HG03066 (cell line): ENCODE data around the gene NLE1.
"Not testable (repeated sequence)": the region's sequence is repeated elsewhere in the genome, so short reads cannot be mapped to it uniquely, and the experiment has no call there.

Experiments
- ATAC-seq: cut with Tn5 transposase; IDR thresholded peaks from one replicate; pipeline ENCODE4 v1.9.1; 2021; ENCODE audit warnings: low read depth; ENCODE audit not compliant: unreplicated experiment

The NLE1 gene

DNA sequence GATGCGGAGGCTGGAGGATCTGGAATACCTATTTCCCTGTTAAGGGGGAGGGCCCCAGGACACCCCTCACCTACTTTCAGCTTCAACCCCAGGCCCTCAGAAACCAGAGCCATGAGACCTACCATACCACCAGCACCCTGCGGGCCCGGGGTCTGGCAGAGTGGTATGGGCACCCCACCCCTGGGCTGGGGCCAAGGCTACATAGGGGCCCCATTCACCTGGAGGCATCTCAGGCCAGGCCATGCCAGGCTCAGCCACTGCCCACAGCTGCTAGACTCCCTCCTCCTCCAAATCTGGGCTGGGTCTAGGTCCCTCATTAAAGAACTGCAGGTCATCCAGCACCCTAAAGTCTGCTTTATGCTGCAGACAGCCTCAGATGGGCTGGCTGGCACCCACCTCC lies 11.7 kb downstream of the NLE1 start:
- ATAC-seq: no peak

DNA sequence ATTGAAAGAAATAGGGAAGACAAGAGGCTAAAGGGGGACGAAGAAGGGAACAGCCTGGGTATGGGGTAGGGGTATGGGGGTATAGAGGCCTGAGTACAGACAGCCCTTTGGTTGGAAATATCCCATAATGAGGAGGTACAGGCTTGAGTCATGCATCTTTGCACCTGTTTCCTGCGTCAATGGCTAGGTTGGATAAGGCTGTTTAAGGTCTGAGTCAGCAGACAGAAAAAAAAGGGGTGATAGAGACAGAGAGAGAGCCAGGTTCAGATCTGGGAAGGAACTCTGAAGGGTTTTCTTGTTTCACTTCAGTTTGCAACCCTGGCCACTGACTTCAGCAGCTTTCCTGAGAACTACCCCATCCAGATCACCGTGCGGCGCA lies 12.1 kb downstream of the NLE1 start:
- ATAC-seq: no peak

DNA sequence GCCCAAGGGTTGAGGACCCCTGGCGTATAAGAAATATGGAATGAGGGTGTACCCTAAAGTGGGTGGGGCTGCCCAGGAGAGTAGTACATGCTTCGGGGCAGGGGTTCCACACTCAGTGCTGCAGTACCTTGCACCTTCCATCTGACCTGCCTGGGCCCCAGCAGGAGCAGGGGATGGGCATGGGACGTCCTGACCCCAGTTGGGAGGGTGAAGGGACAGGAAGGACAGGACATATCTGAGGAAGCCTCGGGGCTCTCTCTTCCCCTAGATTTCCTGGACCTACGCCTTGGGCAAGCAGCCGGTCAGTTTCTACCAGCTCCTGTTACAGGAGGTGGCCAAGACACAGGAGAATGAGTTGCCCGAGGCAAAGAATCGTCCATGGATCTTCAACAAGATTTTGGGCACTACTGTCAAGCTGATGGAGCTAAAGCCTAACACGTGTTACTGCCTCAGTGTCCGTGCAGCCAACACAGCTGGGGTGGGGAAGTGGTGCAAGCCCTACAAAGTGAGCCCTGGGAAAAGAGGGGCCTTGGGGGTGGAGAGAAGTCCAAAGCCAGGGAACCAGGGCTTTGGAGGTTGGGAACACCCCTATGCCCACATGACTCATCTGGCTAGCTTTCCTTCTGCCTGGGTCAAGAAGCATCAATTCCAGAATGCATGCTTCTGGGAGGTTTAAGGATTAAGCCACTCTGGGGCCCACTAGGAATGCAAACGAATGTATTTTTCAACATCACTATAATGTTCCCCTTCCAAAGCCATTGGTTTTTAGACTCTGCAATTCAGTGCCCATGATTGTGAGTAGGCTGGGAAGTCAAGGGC lies 12.7 kb downstream of the NLE1 start:
- ATAC-seq: no peak

DNA sequence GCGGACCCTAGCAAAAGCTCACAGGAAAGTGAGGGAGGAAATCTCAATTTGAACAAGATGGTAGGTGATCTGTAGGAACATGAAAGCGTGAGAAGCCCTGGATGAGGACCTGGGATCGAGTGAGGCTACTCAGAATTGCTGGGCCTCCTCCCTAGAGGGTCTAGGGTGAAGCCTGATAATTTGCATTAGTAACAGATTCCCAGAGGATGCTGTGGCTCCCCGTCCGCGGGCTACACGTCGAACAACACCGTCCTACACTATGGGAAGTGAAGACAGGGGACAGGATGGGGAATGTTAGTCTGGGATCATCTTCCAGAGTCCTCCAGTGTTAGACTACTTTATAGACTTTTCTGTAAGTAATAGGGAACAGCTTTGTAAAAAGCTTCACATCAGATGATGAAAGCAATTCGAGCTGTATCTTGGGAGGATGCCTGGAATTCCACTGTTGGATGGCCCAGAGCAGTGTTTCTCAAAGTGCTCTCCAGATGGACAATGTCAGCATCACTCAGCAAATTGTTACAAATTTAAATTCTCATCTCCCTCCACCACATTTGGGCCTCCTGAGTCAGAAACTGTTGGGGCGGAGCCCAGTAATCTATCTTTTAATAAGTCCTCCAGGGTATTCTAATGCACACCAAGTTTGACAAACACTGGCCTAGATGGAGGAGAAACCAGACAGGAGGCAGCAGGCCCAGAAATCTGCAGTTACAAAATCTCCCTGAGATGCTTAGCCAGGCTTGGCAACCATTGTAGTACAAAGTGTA lies 14.2 kb downstream of the NLE1 start:
- no peak for ATAC-seq

DNA sequence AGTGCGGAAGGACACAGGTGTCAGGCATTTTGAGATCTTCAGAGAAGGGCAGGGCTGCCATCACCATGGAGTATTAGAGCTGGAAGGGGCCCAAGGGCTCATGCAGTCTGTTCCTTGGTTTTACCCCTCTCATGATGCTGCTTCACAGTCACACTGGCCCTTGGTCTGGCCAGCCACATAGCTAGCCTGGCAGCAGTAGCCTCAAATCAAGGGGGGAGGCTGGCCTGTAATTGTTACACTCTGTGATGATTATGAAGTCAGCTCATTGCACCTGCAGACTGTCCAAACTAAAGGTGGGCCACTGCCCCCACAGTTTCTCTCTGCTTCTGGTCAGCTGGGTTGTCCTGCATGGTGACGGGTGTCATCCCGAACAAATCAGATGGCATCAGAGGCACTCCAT lies 20.8 kb downstream of the NLE1 start, which contains the start of gene FNDC8:
FNDC8 (plus strand) TSS at position 301 of the 400 bp plus-strand sequence; CDS start at position 380, 79 bp downstream.
- ATAC-seq: no peak

DNA sequence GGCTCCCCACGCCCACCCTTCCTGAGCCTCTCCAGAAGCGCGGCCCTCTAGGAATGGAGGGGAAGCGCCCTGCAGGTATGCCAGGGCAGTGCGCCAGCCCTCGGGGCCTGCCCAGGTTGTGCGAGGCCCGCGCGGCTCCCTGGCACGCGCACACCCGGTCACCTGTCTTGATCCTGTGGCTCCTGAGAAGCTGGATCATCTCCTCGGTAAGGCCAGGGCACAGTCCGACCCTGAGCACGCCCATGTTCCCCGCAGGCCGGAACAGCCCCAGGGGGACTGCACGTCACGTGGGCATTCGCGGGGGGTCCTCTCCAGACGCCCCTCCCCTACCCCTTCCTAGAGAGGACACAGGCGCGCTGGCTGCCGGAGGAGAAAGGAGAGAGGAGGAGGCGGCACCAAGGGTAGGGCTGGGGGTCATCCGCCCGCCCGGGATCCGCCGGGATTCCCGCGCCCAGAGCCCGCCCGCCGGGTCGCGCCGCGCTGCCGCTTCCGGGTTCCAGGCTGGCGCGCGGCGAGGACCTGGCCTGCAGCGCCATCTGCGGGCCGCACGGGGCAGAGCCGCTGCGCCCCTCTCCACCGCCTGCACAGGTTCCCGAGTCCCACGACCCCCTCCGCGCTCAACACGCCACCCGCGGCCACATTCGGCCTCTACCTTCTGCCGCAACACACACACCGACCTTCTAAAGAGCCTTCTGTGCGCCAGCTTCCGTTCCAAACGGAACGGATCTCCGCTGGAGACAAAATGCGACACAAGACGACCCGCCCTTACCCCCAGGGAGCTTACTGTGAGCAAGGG lies 22.5 kb downstream of the NLE1 start, which contains the start of gene RAD51D:
RAD51D (minus strand) TSS at position 491 of the 796 bp plus-strand sequence; CDS start at position 244, 247 bp downstream.
- peak; percentile 75 for ATAC-seq

DNA sequence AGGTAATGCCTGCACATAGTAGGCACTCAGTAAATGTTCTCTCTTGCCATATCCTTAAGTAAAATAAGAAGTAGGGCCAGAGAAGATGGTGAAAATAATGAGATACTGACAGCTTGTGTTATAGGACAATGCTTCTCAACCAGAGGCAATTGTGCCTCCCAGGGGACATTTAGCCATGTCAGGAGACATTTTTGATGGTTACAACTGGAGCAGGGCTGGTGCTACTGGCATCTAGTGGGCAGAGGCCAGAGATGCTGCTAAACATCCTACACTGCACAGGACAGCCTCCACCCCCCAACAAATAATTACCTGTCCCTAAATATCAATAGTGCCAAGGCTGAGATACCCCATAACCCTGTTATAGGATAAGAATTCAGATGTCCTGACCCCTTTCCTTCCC lies 24.1 kb downstream of the NLE1 start:
- no peak for ATAC-seq

DNA sequence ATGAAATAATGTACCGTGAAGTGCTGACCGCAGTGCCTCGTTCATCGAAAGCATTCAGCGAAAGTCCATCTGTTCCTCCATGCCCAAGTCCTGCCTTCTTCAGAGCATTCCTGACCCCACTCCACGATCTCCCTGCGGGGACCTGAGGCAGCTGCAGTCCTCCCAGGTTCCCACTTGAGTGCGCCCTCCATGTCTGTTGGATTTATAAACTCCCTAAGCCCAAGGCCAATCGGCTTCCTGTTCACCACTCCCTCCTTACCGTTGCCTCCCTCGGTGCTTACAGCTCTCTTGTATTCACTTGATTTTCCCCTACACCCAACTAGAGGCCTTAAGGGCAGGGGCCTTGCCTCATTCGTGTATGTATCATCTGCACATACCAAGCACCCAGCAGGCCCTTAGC lies 25.3 kb downstream of the NLE1 start:
- ATAC-seq: no peak

DNA sequence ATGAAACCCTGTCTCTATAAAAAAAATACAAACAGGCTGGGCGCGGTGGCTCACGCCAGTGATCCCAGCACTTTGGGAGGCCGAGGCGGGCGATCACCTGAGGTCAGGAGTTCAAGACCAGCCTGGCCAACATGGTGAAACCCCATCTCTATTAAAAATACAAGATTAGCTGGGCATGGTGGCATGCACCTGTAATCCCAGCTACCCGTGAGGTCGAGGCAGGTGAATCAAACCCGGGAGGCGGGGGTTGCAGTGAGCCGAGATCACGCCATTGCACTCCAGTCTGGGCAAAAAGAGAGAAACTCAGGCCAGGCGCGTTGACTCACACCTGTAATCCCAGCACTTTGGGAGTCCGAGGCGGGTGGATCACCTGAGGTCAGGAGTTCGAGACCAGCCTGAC lies 31.3 kb downstream of the NLE1 start:
- ATAC-seq: not testable (repeated sequence)

DNA sequence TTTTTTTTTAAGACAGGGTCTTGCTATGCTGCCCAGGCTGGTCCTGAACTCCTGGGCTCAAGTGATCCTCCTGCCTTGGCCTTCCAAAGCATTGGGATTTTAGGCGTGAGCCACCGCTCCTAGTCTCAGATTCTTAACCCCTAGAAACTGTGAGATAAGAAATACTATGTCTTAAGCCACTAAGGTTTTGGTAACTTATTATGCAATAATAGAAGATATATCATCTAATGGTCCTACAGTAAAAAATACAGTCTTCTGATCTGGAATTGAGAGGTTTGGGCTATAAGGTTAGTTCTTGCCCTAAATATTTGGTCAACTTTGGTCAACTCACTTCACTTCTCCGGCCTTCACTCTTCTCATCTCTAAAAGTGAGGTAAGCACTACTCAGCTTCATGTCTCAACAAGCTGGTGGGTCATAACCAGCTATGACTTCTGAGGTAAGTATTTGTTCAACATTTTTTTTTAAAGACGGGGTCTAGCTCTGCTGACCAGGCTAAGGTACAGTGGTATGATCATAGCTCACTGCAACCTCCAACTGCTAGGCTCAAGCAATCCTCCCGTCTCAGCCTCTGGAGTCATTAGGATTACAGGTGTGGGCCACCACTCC lies 37.2 kb downstream of the NLE1 start:
- no peak for ATAC-seq

DNA sequence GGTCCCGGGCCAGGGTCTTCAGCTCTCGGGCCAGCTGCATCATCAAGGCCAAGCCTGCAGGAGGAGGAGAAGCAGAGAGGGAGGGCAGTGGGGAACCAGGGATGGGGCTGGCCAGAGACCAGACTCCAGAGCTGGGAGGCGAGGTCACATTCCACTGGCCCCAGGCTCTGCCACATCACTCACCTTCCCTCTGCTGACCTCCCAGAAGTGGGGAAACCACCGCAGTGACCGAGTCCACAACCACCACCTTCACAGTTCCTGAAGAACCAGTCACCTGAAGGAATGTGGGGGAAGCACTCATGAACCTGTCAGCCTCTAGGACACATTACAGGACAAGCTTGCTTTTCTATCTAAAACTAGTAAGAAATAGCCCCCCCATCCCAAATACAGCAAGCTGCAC lies 38.8 kb downstream of the NLE1 start:
- no peak for ATAC-seq

DNA sequence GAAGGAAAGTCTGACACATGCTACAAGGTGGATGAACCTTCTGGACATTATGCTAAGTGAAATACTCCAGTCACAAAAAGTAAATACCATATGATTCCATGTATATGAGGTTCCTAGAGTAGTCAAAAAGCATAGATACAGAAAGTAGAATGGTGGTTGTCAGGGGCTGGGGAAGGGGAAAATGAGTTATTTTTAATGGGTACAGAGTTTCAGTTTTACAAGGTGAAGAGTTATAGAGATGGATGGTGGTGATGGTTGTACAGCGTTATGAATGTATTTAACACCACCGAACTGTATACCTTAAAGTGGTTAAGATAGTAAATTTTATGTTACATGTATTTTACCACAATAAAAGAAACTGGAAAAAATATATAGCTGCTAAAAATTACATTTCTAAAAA lies 40.4 kb downstream of the NLE1 start:
- ATAC-seq: no peak

DNA sequence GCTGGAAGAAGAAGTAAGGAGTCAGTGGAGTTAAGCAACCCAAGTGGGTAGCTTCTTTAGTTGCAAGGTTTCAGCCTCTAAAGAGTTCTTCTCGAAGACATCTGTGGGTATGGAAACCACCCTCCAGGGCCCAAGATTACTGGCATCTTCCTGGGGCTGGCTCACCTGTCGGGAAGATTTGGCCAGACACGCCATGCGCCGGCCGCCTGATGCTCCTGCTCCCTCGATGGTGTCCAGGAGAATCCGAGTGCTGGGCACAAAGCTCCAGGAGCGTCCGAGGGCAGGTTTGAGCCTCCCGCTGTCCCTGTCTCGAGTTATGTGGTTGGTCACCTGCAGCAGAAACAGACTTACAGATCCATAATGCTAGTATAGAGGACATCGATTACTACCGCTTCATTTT lies 41.1 kb downstream of the NLE1 start:
- no peak for ATAC-seq

DNA sequence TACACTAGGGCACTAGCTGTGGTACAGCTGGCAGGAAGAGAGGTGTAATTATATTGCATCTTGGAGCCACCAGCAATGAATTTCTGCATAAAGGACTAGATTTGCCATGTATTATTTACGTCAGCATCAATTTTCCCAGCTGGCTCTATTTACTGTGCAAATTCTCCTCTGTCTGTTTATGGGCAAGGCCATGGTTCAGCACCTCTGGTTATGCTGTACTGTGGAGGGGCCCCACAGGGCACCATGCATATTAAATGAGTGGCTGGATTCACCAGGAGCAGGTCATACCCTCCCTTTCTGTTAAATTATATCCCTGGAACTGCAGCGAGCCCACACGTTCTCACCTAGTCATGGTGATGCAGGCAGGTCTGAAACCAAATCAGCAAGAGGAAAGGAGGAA lies 42.2 kb downstream of the NLE1 start:
- no peak for ATAC-seq

DNA sequence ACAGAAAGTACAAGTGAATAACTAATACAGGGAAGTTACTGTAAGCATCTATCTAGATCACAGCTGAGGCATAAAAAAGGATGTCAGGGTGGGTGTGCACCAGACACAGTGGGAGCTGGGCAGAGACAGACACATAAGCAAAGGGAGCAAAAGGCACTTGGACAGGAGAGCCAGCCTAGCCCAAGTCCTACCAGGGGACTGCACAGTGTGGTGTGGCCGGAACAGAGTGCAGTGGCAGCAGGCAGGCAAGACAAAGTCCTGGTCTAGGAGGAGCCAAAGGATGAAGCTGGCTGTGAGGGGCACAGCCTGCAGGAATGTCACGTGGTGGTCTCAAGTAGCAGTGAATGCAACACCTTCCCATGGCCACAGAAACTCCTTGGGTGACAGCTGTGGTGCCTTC lies 44.3 kb downstream of the NLE1 start:
- ATAC-seq: no peak

DNA sequence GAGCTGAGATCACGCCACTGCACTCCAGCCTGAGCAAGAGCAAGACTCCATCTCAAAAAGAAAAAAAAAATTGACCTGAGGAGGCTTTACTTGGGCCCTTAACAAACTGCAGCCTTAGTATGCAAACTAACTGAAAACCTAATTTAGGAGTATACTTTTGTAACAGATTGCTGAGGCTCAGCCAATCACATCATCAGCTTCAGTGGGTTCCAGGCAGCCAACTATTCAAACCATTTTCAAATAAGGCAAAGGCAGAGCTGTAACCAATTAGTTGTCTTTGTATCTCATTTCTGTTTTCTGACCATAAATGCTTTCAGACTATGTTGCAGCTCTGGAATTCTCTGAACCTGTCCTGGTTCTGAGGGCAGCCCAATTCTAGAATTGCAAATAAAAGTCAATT lies 46.4 kb downstream of the NLE1 start:
- no peak for ATAC-seq

DNA sequence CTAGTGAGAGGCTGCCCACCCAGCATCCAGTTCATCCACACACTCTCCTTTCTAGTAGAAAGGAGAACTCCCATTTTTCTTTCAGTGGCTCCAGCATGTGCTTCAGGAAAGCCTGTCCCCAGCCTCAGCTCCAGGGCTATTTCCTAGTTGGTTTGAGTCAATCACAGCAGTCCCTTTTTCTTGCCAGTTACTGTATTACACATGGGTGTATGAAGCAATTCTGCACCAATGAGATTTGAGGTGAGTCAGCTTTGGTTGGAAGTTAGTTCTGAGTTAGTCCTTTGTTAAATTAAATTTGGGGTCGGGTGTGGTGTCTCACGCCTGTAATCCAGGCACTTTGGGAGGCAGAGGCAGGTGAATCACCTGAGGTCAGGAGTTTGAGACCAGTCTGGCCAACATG lies 47.2 kb downstream of the NLE1 start:
- ATAC-seq: no peak

DNA sequence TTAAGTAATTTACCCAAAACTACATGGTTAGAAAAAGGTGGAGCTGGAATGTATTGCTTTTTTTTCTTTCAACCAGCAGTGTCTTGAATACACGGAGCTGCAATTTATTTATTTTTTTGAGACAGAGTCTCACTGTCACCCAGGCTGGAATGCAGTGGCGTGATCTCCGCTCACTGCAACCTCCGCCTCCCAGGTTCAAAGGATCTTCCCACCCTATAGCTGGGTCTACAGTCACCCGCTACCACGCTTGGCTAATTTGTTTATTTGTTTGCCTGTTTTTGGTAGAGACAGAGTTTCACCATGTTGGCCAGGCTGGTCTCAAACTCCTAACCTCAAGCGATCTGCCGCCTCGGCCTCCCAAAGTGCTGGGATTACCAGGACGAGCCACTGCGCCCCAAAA lies 51.4 kb downstream of the NLE1 start:
- ATAC-seq: not testable (repeated sequence)

DNA sequence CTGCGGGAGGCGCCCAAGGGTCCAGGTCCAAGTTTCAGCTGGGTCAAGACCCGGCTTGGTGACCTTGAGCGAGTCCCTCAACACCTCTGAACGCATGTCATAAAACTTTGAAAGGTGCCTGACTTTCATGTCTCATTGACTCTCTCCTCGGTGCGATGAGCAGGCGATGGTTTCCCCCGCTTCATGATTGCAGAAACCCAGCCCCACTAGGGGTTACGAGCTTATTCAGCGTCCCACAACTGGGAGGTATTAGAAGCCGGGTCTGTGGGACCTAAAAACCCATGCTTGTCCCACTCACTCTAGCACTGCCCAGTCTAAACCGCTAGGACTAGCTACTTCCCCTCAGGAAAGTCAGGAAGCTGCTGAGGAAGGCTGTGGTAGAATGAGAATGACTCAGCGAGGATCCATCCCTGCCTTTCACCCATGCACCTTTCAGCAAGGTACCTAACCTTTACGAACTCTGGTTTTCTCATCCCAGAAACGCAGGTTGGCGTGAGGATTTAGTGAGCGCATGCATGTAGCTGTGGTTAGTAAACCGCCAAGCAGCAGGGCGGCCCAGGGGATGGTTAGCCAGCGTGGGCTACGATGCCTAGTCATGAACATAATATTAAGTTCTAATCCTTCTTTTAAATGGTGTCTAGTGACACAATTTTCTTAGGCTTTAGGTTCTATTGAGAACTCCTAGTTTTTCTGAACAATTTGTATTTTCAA lies 52.4 kb downstream of the NLE1 start:
- ATAC-seq: peak; percentile 14
